ENCODE results near the gene PRLH.

PRLH gene

GRCh38 chr2:237536083-237536415 lies 30.3 kb upstream of the PRLH start:
- H3K36me3 Mint-ChIP-seq (ENCODE audit: low read depth) = no peaks in the 10 kb centered on the region
- no peaks in the 10 kb centered on the region for H3K9me3 Mint-ChIP-seq
- H3K27ac Mint-ChIP-seq = no peak overlapping the region
- TF ChIP-seq CTCF (IDR thresholded peaks at IDR 0.05; ENCODE audit: unreplicated experiment in 3 of 3) = no peak
- peaks cover 20% of the 10 kb centered on the region for H3K4me1 Mint-ChIP-seq
- peaks cover 26% of the 10 kb centered on the region for H3K27me3 Mint-ChIP-seq (ENCODE audit: low read depth)
- H3K4me3 Mint-ChIP-seq = no peak overlapping the region

- H3K9me3 Mint-ChIP-seq = peaks cover 2% of the 10 kb centered on the region
- no peak overlapping the region for H3K27ac Mint-ChIP-seq
- peaks cover 20% of the 10 kb centered on the region for H3K4me1 Mint-ChIP-seq
- peaks cover 2% of the 10 kb centered on the region for H3K36me3 Mint-ChIP-seq (ENCODE audit: low read depth)
- H3K4me3 Mint-ChIP-seq = no peak overlapping the region
- peaks cover 26% of the 10 kb centered on the region for H3K27me3 Mint-ChIP-seq (ENCODE audit: low read depth)
- TF ChIP-seq CTCF (IDR thresholded peaks at IDR 0.05; ENCODE audit: unreplicated experiment in 3 of 3) = no peak
These were observed 29.8 kb upstream of the PRLH start for GRCh38 chr2:237536617-237537016.

GRCh38 chr2:237538001-237538720 lies 28.2 kb upstream of the PRLH start:
- TF ChIP-seq CTCF (IDR thresholded peaks at IDR 0.05; ENCODE audit: unreplicated experiment in 3 of 3) = no peak
- H3K9me3 Mint-ChIP-seq = peaks cover 4% of the 10 kb centered on the region
- H3K4me3 Mint-ChIP-seq = no peak overlapping the region
- H3K27ac Mint-ChIP-seq = no peak overlapping the region
- H3K4me1 Mint-ChIP-seq = peaks cover 10% of the 10 kb centered on the region
- peaks cover 16% of the 10 kb centered on the region for H3K27me3 Mint-ChIP-seq (ENCODE audit: low read depth)
- peaks cover 3% of the 10 kb centered on the region for H3K36me3 Mint-ChIP-seq (ENCODE audit: low read depth)

- Mint-ChIP-seq H3K4me1 (peaks cover 10% of the 10 kb centered on the region), H3K36me3 (ENCODE audit: low read depth) (peaks cover 3% of the 10 kb centered on the region), H3K27me3 (ENCODE audit: low read depth) (peaks cover 16% of the 10 kb centered on the region), H3K27ac (no peak overlapping the region), H3K9me3 (peaks cover 4% of the 10 kb centered on the region), H3K4me3 (no peak overlapping the region)
- no peak for TF ChIP-seq CTCF (IDR thresholded peaks at IDR 0.05; ENCODE audit: unreplicated experiment in 3 of 3)
These were observed 27.5 kb upstream of the PRLH start for GRCh38 chr2:237538901-237539300.

GRCh38 chr2:237539681-237540080 lies 26.7 kb upstream of the PRLH start:
- peaks cover 4% of the 10 kb centered on the region for H3K9me3 Mint-ChIP-seq
- peaks cover 3% of the 10 kb centered on the region for H3K36me3 Mint-ChIP-seq (ENCODE audit: low read depth)
- H3K27me3 Mint-ChIP-seq (ENCODE audit: low read depth) = peaks cover 13% of the 10 kb centered on the region
- no peak overlapping the region for H3K4me3 Mint-ChIP-seq
- TF ChIP-seq CTCF (IDR thresholded peaks at IDR 0.05; ENCODE audit: unreplicated experiment in 3 of 3) = no peak
- peaks cover 10% of the 10 kb centered on the region for H3K4me1 Mint-ChIP-seq
- H3K27ac Mint-ChIP-seq = no peak overlapping the region

- Mint-ChIP-seq H3K27ac (no peak overlapping the region), H3K36me3 (ENCODE audit: low read depth) (peaks cover 3% of the 10 kb centered on the region), H3K9me3 (peaks cover 4% of the 10 kb centered on the region), H3K27me3 (ENCODE audit: low read depth) (peaks cover 13% of the 10 kb centered on the region), H3K4me1 (peaks cover 10% of the 10 kb centered on the region), H3K4me3 (no peak overlapping the region)
- TF ChIP-seq CTCF (IDR thresholded peaks at IDR 0.05; ENCODE audit: unreplicated experiment in 3 of 3) = no peak
These were observed 26.1 kb upstream of the PRLH start for GRCh38 chr2:237540223-237540775.

Measured in nephron (organoid).